ENCODE measurements around the gene TBC1D2B. TPM values are rescaled to one million over a fixed set of nuclear protein-coding genes. Genes with fewer than 3 reads are reported as not detected.

TBC1D2B gene
- total RNA-seq, 1 experiment from 2014 or later = 30.6 TPM

DNA sequence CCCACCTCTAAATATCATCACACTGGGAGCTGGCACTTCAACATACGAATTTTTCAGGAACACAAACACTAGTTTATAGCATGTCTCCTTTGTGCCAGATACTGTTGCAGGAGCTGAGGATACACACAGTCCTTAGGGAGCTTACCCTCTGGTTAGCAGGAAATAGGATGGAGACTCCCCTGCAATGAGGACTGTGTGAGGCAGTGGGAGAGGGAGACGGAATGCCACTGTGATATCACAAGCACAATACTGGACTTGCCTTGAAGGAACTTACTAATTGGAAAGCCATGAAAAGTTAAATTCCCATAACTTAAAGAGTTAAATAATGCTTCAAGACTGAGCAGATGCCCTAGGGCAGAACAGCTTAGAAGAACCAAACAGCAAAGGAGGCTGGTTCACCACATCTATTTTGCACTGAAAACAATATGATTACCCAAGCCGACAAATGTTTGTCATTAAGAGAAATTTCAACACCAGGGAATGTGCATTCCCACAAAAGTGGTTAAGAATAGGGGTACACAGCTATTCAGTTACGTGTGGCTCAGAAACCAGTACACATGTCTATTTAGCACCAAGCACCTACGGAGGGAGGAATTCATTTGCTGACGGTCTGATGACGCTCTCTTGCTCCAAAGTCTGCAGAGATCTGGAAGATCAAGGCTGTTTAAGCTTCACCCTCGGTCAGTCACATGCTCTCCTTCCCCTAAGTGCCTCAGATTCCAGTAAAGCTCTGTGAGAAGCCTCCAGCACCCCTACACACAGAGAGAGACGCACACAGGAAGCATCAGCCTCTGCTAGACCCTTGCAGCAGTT lies 5.2 kb downstream of the TBC1D2B start:
- peak; percentile 77 for DNase-seq (ENCODE audit: low read depth)

GRCh38 chr15:78071383-78071782 lies 6.1 kb downstream of the TBC1D2B start:
- DNase-seq (ENCODE audit: low read depth) = no peak

DNA sequence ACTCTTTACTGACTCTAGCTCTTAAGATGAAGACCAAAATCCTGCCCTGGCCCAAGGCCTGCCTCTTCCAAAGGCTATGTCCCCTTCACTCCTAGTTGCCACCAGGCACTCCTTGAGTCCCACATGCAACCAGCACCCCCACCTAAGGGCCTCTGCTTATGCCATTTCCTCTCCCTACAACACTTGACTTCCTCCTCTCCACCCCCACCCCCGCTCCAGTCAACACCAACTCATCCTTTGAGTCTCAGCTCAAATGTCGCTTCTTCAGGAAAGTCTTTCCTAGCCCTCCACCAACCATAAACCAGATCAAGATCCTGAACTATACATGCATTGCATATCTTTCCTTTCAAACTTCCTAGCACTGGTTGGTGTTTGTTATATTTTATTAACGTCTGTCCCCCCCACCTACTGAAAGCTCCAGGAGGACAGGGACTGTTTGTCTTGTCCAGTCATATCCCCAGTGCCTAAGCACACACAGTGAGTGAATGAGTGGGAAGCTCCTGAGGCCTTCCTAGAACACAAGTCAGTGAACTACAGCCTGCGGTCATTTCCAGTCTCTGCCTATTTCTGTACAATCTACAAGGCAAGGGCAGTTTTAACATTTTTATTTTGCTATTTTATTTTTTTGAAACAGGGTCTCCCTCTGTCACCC lies 7.3 kb downstream of the TBC1D2B start:
- DNase-seq (ENCODE audit: low read depth) = no peak

GRCh38 chr15:78069462-78070029 lies 8.0 kb downstream of the TBC1D2B start:
- no peak for DNase-seq (ENCODE audit: low read depth)

- no peak for DNase-seq (ENCODE audit: low read depth)
These were observed 8.5 kb downstream of the TBC1D2B start for GRCh38 chr15:78069052-78069414.

DNA sequence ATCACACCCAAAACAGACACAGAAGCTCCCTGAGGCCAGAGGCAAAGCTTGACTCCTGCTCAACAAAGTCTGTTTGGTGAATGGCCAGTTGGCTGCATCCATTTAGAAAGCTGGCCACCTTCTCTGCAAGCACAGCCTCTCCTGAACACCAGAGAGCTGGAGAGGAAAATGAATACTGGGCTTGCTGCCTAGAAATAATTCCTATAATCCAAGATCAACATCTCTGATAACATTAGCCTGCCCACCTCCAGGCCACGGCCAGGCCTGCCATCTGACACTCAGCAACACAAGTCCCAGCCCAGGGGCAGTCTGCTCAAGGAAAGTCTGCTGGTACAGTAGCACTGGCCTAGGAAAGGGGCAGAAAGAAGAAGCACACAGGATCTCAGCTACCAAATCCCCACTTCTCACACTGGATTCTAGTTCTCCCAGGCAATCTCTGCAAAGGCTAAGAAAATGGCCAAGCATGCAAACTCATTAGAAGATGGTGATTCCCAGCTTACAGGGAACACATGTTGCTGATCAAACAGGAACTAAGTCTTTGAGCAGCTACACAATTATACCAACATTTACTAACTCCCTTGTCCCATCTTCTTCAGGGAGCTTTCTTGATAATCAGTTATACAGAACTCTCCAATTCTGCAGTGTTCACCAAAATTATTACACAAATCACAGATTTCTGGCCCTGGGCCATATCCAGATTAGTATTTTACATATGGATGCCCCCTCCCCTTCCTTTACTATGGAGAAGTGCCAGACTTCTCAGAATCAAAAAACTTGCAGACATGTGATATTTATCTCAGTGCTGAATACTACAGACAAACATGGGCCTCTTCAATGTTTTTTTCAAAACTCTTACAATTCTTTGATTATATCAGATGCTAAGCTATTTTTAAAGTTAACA lies 9.9 kb downstream of the TBC1D2B start:
- DNase-seq (ENCODE audit: low read depth) = peak; percentile 41

DNA sequence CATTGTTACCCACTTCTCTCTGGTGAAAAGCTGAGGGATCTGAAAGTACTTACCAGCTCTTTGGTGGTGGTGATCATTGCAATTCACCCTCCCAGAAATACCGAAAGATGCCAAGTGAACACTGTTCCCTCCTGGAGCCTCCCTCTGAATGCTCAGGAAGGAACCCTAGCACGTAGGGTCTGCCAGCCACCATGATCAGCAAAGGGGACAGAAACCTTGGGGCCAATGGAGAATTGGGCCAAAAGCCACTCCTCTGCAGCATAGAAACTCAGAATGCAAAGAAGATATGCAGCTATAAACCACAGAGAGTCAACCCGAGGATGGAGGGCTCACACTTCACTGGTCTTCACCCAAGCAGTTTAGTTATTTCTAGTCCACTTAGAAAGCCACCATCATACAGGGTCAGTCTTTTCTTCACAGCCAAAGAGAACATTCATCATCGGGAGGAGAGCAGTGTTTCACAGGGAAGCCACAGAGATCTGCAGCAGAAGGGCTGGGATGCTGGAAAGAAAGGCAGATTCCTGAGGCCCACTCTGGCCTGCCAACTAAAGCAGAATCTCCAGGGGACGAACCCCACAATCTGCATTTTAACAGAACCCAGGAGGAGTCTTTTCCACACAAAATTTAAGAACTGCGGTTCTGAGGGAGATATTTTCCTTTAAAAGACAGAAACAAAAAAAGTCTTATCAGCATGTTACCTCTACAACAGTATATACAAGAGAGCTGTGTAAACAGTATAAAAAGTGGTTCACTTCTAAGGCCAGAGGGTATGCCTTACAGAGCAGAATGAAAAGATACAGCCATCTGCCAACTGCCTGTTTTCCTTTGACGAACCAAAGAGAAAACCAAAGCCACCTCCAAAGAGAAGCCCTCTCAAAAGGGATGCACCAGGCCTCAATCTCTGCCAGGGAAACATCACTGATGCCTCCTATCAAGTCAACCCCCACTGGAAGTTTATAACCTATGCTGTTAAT lies 11.3 kb downstream of the TBC1D2B start:
- DNase-seq (ENCODE audit: low read depth) = no peak

DNA sequence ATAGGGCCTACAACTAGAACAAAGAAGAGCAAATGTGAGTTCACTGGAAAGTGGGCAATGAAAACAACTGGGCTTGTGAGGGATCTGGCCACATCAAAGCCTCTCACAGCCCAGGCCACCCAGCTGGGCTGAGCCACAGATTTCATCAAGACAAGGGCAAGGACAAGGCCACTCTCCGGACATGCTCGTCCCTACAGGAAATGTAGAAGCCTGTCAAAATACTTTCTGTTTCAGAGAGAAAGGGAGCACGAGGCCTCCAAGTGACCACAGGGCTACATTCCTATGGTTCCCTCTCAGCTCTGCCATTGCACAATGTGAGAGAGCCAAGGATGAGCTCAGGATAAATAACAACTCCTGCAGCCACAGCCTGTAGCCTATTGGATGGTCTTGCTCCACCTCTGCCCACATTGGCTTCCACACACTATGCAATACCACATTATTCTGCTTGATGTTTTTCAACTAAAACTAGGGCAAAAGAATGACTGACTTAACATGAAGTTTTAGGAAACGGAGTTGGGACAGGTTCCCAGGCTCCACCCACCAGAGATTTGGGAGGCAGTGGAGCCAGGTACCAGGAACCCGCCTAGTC lies 12.1 kb downstream of the TBC1D2B start:
- peak; percentile 99 for DNase-seq (ENCODE audit: low read depth)

DNA sequence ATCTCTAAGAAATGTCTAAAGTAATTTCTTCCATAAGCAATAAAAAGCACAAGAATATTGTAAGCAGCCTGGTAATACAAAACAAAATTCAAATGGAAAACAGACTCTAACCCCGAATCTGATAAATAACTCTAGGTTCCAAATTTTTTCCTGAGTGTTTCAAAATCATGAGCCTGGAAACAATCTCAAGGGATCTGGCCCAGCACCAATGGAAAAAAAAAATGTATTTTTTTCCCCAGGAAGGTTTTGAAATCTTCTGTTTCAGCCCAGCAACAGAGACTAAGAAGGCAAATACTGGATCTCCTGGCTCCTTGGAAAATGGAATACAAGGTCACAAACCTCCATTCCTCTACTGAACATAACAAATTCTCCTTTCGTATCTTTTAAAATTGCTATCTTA lies 13.0 kb downstream of the TBC1D2B start:
- DNase-seq (ENCODE audit: low read depth) = no peak

DNA sequence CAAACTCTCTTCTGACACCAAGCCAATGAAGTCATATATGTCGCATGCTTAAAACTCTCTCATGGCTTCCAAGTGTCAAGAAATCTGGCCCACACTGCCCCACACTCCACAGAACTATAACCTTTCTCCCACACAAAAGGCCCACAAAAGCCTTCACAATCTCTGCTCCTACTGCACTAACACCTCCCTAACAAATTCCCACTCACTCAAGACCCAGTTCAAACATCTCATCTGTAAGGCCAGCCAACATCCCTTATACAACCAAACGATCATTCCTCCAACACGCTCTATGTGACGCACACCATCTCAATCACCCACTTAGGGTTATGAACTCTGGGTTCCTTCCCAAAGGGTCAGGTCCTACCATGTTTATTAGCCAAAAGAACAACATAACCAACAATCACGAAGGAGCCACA lies 13.5 kb downstream of the TBC1D2B start:
- no peak for DNase-seq (ENCODE audit: low read depth)

DNA sequence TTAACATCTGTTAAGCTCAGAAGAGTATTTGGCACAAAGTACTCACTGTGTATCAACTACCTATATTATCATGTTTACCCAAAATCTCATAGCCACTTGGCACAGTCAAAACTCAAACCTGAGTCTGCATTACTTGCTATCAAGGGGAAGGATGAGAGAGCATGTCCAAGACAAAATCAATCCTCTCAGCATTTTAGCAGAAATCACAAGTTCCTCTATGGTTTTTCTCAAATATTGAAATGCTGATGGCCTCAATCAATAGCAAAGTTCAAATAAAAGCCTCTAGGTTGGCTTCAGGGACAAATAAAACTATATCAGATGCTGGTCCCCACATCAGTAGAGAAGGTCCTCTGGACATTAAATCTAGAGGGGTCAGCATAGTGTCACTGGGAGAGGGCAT lies 14.3 kb downstream of the TBC1D2B start:
- DNase-seq (ENCODE audit: low read depth) = no peak

DNA sequence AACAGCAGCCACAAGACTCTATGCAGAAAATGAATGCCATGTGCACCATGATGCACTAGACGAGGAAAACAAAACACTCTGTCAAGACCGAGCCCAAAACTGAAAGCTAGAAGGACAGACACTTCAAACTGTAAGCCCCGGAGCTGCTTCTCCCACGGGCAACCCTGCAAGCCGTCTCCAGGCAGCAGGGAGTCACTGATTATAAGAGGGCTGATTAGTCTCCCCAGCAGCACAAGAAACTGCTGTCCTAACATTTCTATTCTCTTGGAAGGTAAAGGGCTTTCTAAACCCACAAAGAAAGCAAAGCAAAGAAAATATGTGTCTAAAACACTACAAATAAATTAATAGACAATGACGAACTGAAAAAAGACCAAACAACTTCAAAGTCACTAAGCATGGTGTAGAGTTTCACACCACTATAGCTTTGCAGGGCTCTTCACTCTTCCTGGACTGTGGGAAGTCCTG lies 15.5 kb downstream of the TBC1D2B start:
- DNase-seq (ENCODE audit: low read depth) = peak; percentile 62

DNA sequence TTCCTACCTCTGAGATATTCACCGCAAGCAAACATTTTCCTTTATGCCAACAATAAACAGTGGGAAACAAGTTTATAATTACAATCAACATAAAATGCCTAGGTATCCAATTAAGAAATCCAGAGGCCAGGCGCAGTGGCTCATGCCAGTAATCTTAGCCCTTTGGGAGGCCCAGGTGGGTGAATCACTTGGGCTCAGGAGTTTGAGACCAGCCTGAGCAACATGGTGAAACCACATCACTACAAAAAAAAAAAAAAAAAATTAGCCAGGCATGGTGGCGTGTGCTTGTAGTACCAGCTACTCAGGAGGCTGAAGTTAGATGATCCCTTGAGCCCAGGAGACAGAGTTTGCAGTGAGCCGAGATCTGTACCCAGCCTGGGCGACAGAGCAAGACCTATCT lies 17.3 kb downstream of the TBC1D2B start:
- no peak for DNase-seq (ENCODE audit: low read depth)

DNA sequence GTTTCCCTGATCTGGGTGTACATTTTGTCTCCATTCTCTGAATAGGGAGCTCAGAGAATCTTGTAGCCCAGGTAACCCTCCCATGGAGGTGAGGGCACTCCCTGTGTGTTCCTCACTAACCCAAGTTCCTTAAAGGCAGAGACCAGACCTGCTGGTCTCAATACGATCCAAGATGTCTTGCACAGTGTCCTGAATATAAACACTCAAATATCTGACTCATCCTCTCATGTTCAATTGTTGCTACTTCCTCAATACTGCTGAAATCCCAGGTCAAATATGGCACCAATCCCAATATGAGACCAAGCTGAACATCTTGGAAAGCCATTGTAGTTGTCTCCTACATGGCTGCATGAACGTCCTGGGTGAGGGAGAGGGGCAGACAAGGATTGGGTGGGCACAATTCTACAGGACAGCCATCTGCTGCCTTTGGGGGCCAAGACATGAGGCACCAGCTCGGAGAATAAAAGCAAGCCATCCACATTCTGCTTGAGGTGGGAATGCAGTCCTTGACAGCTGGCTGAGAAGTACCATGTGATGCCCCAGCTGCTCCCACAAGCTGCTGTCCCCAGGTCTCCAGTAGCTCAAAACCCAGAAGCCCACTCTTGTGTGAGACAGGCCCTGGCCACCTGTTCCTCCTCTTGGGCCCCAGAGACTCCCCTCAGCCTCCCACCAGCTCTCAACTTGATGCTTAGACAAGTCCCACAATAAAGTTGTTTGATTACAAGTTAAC lies 18.2 kb downstream of the TBC1D2B start:
- DNase-seq (ENCODE audit: low read depth) = peak; percentile 61

GRCh38 chr15:78058401-78058935 lies 19.0 kb downstream of the TBC1D2B start:
- DNase-seq (ENCODE audit: low read depth) = no peak

- DNase-seq (ENCODE audit: low read depth) = no peak
These were observed 19.7 kb downstream of the TBC1D2B start for GRCh38 chr15:78057803-78058202.

DNA sequence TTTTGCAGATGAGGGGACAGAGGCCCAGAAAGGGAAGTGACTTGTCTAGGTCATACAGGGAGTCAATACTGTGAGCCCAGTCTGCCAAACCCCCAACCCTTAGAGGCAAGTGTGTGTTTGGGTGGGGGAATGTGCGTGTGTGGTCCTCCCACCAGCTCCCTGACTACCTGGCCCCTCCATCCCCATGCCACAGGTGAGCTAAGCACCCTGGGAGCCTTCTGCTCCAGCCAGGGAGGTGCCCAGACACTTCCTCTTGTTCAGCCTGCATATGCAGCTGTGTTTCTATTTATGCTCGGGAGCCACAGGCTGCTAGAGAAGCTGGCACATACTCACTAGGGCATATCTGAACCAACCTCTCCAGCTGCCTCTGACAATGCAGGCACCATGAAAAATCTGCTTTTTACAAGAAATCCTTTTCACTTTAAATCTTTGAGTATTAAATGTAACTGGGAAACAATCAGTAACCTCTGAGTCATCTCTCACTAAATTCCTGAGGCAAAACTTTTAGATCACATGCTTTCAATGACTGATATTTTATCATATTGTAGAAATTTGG lies 20.7 kb downstream of the TBC1D2B start:
- peak; percentile 80 for DNase-seq (ENCODE audit: low read depth)

GRCh38 chr15:78055919-78056713 lies 21.4 kb downstream of the TBC1D2B start:
- peak; percentile 38 for DNase-seq (ENCODE audit: low read depth)

Measured in LHCN-M2 (cell line).